SIG-M5 (cell line): ENCODE results near the gene NAV3.
"Not testable (repeated sequence)": the region's sequence is repeated elsewhere in the genome, so short reads cannot be mapped to it uniquely, and the experiment has no call there.

Experiments
- DNase-seq: peaks from one replicate; lab custom pipeline; 2025; lab: John Stamatoyannopoulos, UW

Gene NAV3

GRCh38 chr12:78189656-78190055, 359.0 kb downstream of the NAV3 start:
- no peak for DNase-seq

- DNase-seq, result no peak
Observed at GRCh38 chr12:78191611-78192010, 360.9 kb downstream of the NAV3 start.

- DNase-seq, result no peak
Observed at GRCh38 chr12:78192979-78193378, 362.3 kb downstream of the NAV3 start.

- no peak for DNase-seq
Observed at GRCh38 chr12:78194448-78194847, 363.8 kb downstream of the NAV3 start.

GRCh38 chr12:78198896-78199295, 368.2 kb downstream of the NAV3 start:
- DNase-seq, result no peak

GRCh38 chr12:78199926-78200325, 369.2 kb downstream of the NAV3 start:
- DNase-seq, result no peak

- DNase-seq, result no peak
Observed at GRCh38 chr12:78204926-78205325, 374.2 kb downstream of the NAV3 start.

- no peak for DNase-seq
Observed at GRCh38 chr12:78208092-78208491, 377.4 kb downstream of the NAV3 start.

GRCh38 chr12:78209846-78210505, 379.3 kb downstream of the NAV3 start:
- no peak for DNase-seq

GRCh38 chr12:78210506-78210860, 379.8 kb downstream of the NAV3 start:
- no peak for DNase-seq

GRCh38 chr12:78210894-78211302, 380.2 kb downstream of the NAV3 start:
- no peak for DNase-seq

- no peak for DNase-seq
Observed at GRCh38 chr12:78220811-78221210, 390.1 kb downstream of the NAV3 start.

- DNase-seq, result no peak
Observed at GRCh38 chr12:78224154-78224553, 393.5 kb downstream of the NAV3 start.

GRCh38 chr12:78226763-78227162, 396.1 kb downstream of the NAV3 start:
- no peak for DNase-seq

GRCh38 chr12:78229591-78230101, 399.0 kb downstream of the NAV3 start:
- no peak for DNase-seq

GRCh38 chr12:78232756-78233155, 402.1 kb downstream of the NAV3 start:
- no peak for DNase-seq

GRCh38 chr12:78236264-78236663, 405.6 kb downstream of the NAV3 start:
- DNase-seq, result no peak

GRCh38 chr12:78239544-78239943, 408.9 kb downstream of the NAV3 start:
- no peak for DNase-seq

GRCh38 chr12:78240827-78241226, 410.1 kb downstream of the NAV3 start:
- no peak for DNase-seq

- DNase-seq, result no peak
Observed at GRCh38 chr12:78241446-78241845, 410.8 kb downstream of the NAV3 start.

GRCh38 chr12:78244916-78245507, 414.3 kb downstream of the NAV3 start:
- DNase-seq, result no peak

- no peak for DNase-seq
Observed at GRCh38 chr12:78248321-78248720, 417.6 kb downstream of the NAV3 start.

- no peak for DNase-seq
Observed at GRCh38 chr12:78249578-78249977, 418.9 kb downstream of the NAV3 start.

- not testable (repeated sequence) for DNase-seq
Observed at GRCh38 chr12:78257662-78258061, 427.0 kb downstream of the NAV3 start.
